SK-N-SH treated with all-trans-retinoic acid at 6 μM for 48 hours (cell line): ENCODE data around the gene GLIPR2.
A peak's percentile ranks its signal among the peaks of the same experiment; 100 is the strongest.

Experiments used
- ATAC-seq: fragments of 200-7000 bp; cut with Tn5 transposase; 3 replicates; pipeline ENCODE4 v1.9.1; 2020; ENCODE audit warnings: mild to moderate bottlenecking, moderate library complexity
- ARNTL ChIP-seq: fragments of 450-650 bp; formaldehyde crosslinking; IDR thresholded peaks from 2 replicates; pipeline ENCODE4 v1.5.0; 2020; ENCODE audit warnings: low read depth, mild to moderate bottlenecking, moderate library complexity, borderline replicate concordance
- BACH2 ChIP-seq: fragments of 250-450 bp; sonication (Bioruptor Pico); IDR thresholded peaks from 2 replicates; pipeline ENCODE4 v1.9.0; 2021; ENCODE audit warnings: mild to moderate bottlenecking, borderline replicate concordance
- CSDC2 ChIP-seq: fragments of 250-450 bp; sonication (Bioruptor Pico); IDR thresholded peaks from 2 replicates; pipeline ENCODE4 v1.5.0; 2020; ENCODE audit warnings: mild to moderate bottlenecking, moderate library complexity
- ESRRG ChIP-seq: fragments of 250-450 bp; sonication (Bioruptor Pico); IDR thresholded peaks from 2 replicates; pipeline ENCODE4 v1.6.1; 2021; ENCODE audit warnings: mild to moderate bottlenecking
- GLIS3 ChIP-seq: fragments of 250-450 bp; sonication (Bioruptor Pico); IDR thresholded peaks from 2 replicates; pipeline ENCODE4 v1.5.0; 2020; ENCODE audit warnings: mild to moderate bottlenecking, moderate library complexity
- ISL1 ChIP-seq: fragments of 250-450 bp; sonication (Bioruptor Pico); IDR thresholded peaks from 2 replicates; pipeline ENCODE4 v2.1.2; 2022; ENCODE audit warnings: mild to moderate bottlenecking, moderate library complexity
- OSR1 ChIP-seq: fragments of 250-450 bp; sonication (Bioruptor Pico); IDR thresholded peaks from 2 replicates; pipeline ENCODE4 v1.8.0; 2022; ENCODE audit warnings: moderate library complexity, mild to moderate bottlenecking, inconsistent platforms
- PPARA ChIP-seq: fragments of 250-450 bp; sonication (Bioruptor Pico); IDR thresholded peaks from 2 replicates; pipeline ENCODE4 v1.5.0; 2020; ENCODE audit warnings: mild to moderate bottlenecking, borderline replicate concordance
- RARB ChIP-seq: fragments of 250-450 bp; sonication (Bioruptor Pico); IDR thresholded peaks from 2 replicates; pipeline ENCODE4 v1.8.0; 2021; ENCODE audit warnings: mild to moderate bottlenecking, moderate library complexity
- SNAI2 ChIP-seq: fragments of 250-450 bp; sonication (Bioruptor Pico); IDR thresholded peaks from 2 replicates; pipeline ENCODE4 v1.5.0; 2020; ENCODE audit warnings: mild to moderate bottlenecking, moderate library complexity
- TCF4 ChIP-seq: fragments of 250-450 bp; sonication (Bioruptor Pico); IDR thresholded peaks from 2 replicates; pipeline ENCODE4 v1.8.0; 2021; ENCODE audit warnings: mild to moderate bottlenecking, moderate library complexity, borderline replicate concordance
- TOX ChIP-seq: fragments of 250-450 bp; sonication (Bioruptor Pico); IDR thresholded peaks from 2 replicates; pipeline ENCODE4 v1.8.0; 2021; ENCODE audit warnings: mild to moderate bottlenecking, moderate library complexity, borderline replicate concordance
- TSHZ2 ChIP-seq: fragments of 250-450 bp; sonication (Bioruptor Pico); IDR thresholded peaks from 2 replicates; pipeline ENCODE4 v1.5.0; 2020; ENCODE audit warnings: mild to moderate bottlenecking, moderate library complexity
- ZFP30 ChIP-seq: fragments of 450-650 bp; formaldehyde crosslinking; IDR thresholded peaks from 2 replicates; pipeline ENCODE4 v1.5.0; 2022; ENCODE audit warnings: mild to moderate bottlenecking, moderate library complexity
- ZNF565 ChIP-seq: fragments of 450-650 bp; formaldehyde crosslinking; conservative IDR thresholded peaks from 2 replicates; pipeline ENCODE4 v1.5.0; 2020; ENCODE audit warnings: low read depth, mild to moderate bottlenecking, moderate library complexity
- ZNF8 ChIP-seq: fragments of 450-650 bp; formaldehyde crosslinking; IDR thresholded peaks from 2 replicates; pipeline ENCODE4 v1.5.0; 2020; ENCODE audit warnings: mild to moderate bottlenecking, moderate library complexity
- TF ChIP-seq, protein P1 (sequence below): fragments of 250-450 bp; sonication (Bioruptor Pico); IDR thresholded peaks from 2 replicates; pipeline ENCODE4 v1.5.1; 2021; ENCODE audit warnings: mild to moderate bottlenecking, moderate library complexity
- TF ChIP-seq, protein P2 (sequence below): fragments of 250-450 bp; sonication (Bioruptor Pico); IDR thresholded peaks from 2 replicates; pipeline ENCODE4 v1.8.0; 2020; ENCODE audit warnings: mild to moderate bottlenecking, moderate library complexity, borderline replicate concordance
- TF ChIP-seq, protein P3 (sequence below): fragments of 250-450 bp; sonication (Bioruptor Pico); IDR thresholded peaks from 2 replicates; pipeline ENCODE4 v1.8.0; 2021; ENCODE audit warnings: low read depth, mild to moderate bottlenecking, moderate library complexity, borderline replicate concordance
- TF ChIP-seq, protein P4 (sequence below): fragments of 250-450 bp; sonication (Bioruptor Pico); IDR thresholded peaks from 2 replicates; pipeline ENCODE4 v1.5.1; 2020; ENCODE audit warnings: low read depth, mild to moderate bottlenecking, moderate library complexity

Gene GLIPR2

DNA sequence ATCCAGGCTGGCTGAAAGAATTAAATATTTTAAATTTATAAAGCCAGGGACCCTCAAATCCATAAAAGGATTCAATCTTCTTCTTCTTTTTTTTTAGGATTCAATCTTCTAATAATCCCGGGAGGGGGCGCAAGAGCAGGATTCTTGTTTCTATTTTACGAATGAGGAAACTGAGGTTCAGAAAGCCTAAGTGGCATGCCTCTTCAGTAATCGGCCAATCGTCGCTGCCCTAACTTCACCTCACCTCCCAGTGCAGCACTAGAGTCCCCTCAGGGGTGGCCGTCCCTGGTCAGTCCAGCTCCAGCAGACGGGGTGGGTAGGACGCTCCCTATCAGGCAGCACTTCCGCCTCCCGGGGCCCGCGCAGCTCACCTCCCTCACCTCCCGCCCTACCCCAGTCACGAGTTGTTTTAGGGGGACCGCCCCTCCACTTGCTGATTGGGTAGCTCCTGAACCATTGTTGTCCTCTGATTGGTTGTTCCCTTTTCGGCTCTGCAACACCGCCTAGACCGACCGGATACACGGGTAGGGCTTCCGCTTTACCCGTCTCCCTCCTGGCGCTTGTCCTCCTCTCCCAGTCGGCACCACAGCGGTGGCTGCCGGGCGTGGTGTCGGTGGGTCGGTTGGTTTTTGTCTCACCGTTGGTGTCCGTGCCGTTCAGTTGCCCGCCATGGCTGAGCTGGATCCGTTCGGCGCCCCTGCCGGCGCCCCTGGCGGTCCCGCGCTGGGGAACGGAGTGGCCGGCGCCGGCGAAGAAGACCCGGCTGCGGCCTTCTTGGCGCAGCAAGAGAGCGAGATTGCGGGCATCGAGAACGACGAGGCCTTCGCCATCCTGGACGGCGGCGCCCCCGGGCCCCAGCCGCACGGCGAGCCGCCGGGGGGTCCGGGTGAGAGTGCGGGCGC lies 54.1 kb downstream of the GLIPR2 start, which contains the start of gene CLTA:
Gene CLTA, plus strand, starts transcription at position 534 of the 902 bp plus-strand sequence. Its CDS starts 136 bp downstream, at position 670.
- TF ChIP-seq, protein P1, sequence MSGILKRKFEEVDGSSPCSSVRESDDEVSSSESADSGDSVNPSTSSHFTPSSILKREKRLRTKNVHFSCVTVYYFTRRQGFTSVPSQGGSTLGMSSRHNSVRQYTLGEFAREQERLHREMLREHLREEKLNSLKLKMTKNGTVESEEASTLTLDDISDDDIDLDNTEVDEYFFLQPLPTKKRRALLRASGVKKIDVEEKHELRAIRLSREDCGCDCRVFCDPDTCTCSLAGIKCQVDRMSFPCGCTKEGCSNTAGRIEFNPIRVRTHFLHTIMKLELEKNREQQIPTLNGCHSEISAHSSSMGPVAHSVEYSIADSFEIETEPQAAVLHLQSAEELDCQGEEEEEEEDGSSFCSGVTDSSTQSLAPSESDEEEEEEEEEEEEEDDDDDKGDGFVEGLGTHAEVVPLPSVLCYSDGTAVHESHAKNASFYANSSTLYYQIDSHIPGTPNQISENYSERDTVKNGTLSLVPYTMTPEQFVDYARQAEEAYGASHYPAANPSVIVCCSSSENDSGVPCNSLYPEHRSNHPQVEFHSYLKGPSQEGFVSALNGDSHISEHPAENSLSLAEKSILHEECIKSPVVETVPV (CRISPR knock-in tag) = no peak
- TF ChIP-seq, protein P2, sequence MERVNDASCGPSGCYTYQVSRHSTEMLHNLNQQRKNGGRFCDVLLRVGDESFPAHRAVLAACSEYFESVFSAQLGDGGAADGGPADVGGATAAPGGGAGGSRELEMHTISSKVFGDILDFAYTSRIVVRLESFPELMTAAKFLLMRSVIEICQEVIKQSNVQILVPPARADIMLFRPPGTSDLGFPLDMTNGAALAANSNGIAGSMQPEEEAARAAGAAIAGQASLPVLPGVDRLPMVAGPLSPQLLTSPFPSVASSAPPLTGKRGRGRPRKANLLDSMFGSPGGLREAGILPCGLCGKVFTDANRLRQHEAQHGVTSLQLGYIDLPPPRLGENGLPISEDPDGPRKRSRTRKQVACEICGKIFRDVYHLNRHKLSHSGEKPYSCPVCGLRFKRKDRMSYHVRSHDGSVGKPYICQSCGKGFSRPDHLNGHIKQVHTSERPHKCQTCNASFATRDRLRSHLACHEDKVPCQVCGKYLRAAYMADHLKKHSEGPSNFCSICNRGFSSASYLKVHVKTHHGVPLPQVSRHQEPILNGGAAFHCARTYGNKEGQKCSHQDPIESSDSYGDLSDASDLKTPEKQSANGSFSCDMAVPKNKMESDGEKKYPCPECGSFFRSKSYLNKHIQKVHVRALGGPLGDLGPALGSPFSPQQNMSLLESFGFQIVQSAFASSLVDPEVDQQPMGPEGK (CRISPR knock-in tag) = no peak
- TF ChIP-seq TCF4 = no peak
- no peak for TF ChIP-seq PPARA (CRISPR knock-in tag)
- TF ChIP-seq GLIS3 (CRISPR knock-in tag) = no peak
- TF ChIP-seq ZFP30 (CRISPR knock-in tag) = no peak
- TF ChIP-seq, protein P3, sequence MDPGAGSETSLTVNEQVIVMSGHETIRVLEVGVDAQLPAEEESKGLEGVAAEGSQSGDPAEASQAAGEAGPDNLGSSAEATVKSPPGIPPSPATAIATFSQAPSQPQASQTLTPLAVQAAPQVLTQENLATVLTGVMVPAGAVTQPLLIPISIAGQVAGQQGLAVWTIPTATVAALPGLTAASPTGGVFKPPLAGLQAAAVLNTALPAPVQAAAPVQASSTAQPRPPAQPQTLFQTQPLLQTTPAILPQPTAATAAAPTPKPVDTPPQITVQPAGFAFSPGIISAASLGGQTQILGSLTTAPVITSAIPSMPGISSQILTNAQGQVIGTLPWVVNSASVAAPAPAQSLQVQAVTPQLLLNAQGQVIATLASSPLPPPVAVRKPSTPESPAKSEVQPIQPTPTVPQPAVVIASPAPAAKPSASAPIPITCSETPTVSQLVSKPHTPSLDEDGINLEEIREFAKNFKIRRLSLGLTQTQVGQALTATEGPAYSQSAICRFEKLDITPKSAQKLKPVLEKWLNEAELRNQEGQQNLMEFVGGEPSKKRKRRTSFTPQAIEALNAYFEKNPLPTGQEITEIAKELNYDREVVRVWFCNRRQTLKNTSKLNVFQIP (CRISPR knock-in tag) = no peak
- TF ChIP-seq, protein P4, sequence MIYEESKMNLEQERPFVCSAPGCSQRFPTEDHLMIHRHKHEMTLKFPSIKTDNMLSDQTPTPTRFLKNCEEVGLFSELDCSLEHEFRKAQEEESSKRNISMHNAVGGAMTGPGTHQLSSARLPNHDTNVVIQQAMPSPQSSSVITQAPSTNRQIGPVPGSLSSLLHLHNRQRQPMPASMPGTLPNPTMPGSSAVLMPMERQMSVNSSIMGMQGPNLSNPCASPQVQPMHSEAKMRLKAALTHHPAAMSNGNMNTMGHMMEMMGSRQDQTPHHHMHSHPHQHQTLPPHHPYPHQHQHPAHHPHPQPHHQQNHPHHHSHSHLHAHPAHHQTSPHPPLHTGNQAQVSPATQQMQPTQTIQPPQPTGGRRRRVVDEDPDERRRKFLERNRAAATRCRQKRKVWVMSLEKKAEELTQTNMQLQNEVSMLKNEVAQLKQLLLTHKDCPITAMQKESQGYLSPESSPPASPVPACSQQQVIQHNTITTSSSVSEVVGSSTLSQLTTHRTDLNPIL (CRISPR knock-in tag) = no peak
- TF ChIP-seq TSHZ2 = no peak
- TF ChIP-seq ARNTL (CRISPR knock-in tag) = no peak
- TF ChIP-seq ESRRG = no peak
- no peak for TF ChIP-seq SNAI2
- no peak for TF ChIP-seq ZNF8 (CRISPR knock-in tag)
- TF ChIP-seq ISL1 (CRISPR knock-in tag) = no peak
- TF ChIP-seq BACH2 (CRISPR knock-in tag) = no peak
- no peak for TF ChIP-seq CSDC2
- no peak for TF ChIP-seq ZNF565
- TF ChIP-seq RARB (CRISPR knock-in tag) = no peak
- ATAC-seq = peak; percentile 98

DNA sequence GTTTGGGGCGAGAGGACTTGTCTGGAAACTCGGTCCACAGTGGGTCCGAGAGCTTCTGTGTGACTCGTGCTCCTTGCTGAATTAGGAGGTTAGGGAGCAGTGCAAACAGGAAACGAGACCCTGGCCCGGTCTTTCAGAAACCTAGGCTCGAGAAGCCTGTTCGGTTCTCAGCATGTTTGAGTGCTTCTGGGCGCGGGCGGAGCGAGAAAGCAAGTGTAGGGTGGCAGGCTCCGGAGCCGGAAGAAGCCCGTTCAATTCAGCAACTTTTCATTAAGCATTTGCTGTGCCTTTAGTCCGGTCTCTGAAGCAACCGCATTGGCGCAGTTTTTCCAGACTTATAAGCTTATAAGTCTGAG lies 54.7 kb downstream of the GLIPR2 start:
- peak; percentile 19 for ATAC-seq
- TF ChIP-seq ISL1 (CRISPR knock-in tag) = no peak
- TF ChIP-seq CSDC2 = no peak
- no peak for TF ChIP-seq GLIS3 (CRISPR knock-in tag)
- TF ChIP-seq TOX (CRISPR knock-in tag) = no peak
- no peak for TF ChIP-seq PPARA (CRISPR knock-in tag)
- no peak for TF ChIP-seq OSR1 (CRISPR knock-in tag)
- TF ChIP-seq, protein P1 (CRISPR knock-in tag) = no peak
- no peak for TF ChIP-seq ZNF565
- no peak for TF ChIP-seq ESRRG
- TF ChIP-seq TCF4 = no peak
- no peak for TF ChIP-seq RARB (CRISPR knock-in tag)
- TF ChIP-seq, protein P2 (CRISPR knock-in tag) = no peak
- TF ChIP-seq, protein P3 (CRISPR knock-in tag) = no peak
- no peak for TF ChIP-seq BACH2 (CRISPR knock-in tag)
- no peak for TF ChIP-seq SNAI2
